ENCODE results near the gene NACA2. TPM values are rescaled to one million over a fixed set of nuclear protein-coding genes. Genes with fewer than 3 reads are reported as not detected.

NACA2 gene
- total and polyA plus RNA-seq, 2 of the 8 experiments (the other 6 are each of a cell fraction or from before 2014, with no cell fraction given) = not detected

- H3K4me2 ChIP-seq (ENCODE audit: insufficient read depth in 1 of 2, low read depth in 2 of 2, low read length in 2 of 2) = no peak overlapping the region
- H3K23me2 ChIP-seq (ENCODE audit: low read depth, low read length) = no peaks in the 10 kb centered on the region
- no peak overlapping the region for H2BK15ac ChIP-seq (ENCODE audit: low read length)
- H2BK20ac ChIP-seq (ENCODE audit: low read length) = no peak overlapping the region
- H3K9ac ChIP-seq (replicated peaks in 1 of 4; ENCODE audit: extremely low read depth in 1 of 4, low read depth in 3 of 4, low read length in 3 of 4) = no peak overlapping the region
- ChIA-PET CTCF (ENCODE audit: partially characterized antibody) (interaction anchor here (0.6 to 1.7 kb wide), 31 partner anchors 9 to 1050 kb away, joined by 3 to 18 read pairs (median 4); no protein-coding TSS in a partner anchor), POLR2A (ENCODE audit: partially characterized antibody) (interaction anchor here (0.6 kb wide), 2 partner anchors 201 to 468 kb away, joined by 3 read pairs; no protein-coding TSS in a partner anchor)
- no peak overlapping the region for H3K4me3 ChIP-seq (ENCODE audit: extremely low read depth in 1 of 4, insufficient read depth in 2 of 4, low read depth in 3 of 4, low read length in 4 of 4)
- H3K18ac ChIP-seq (ENCODE audit: extremely low read depth, low read length) = no peak overlapping the region
- H3K27me3 ChIP-seq (replicated peaks in 1 of 4; ENCODE audit: control insufficient read depth in 3 of 4, extremely low read depth in 1 of 4, insufficient read depth in 3 of 4, low read length in 3 of 4) = no peaks in the 10 kb centered on the region
- no peak overlapping the region for H3K27ac ChIP-seq (ENCODE audit: low read depth, low read length)
- H3K14ac ChIP-seq (ENCODE audit: insufficient read length) = no peak overlapping the region
- no peak overlapping the region for H2BK12ac ChIP-seq (ENCODE audit: low read depth, low read length)
- DNase-seq (ENCODE audit: low read depth in 1 of 2, low spot score in 2 of 2) (peak in 1 of 2 experiments; percentile 66), FAIRE-seq (peak; percentile 91)
- H3K9me3 ChIP-seq (ENCODE audit: insufficient read depth in 2 of 2, low read depth in 1 of 2, low read length in 1 of 2) = no peaks in the 10 kb centered on the region
- H3K4me1 ChIP-seq (replicated peaks in 1 of 4; ENCODE audit: control insufficient read depth in 3 of 4, insufficient read depth in 4 of 4, low read length in 3 of 4) = no peaks in the 10 kb centered on the region
- H2AFZ ChIP-seq (ENCODE audit: low read length) = peak overlapping the region; percentile 87; the same call in 1 of the 2 replicates
- H3K23ac ChIP-seq (ENCODE audit: insufficient read length) = no peak overlapping the region
- WGBS, 2 experiments (ENCODE audit: extremely low coverage in 1 of 2, insufficient coverage in 1 of 2, insufficient read length in 1 of 2, insufficient replicate concordance in 2 of 2, low coverage in 1 of 2, low lambda C conversion rate in 2 of 2, missing lambda C conversion rate in 1 of 2) = 14% methylated on average over 3 of the region's 3 CpGs; no CpG with 5 or more reads in 1 of the 2 experiments
- no peaks in the 10 kb centered on the region for H4K20me1 ChIP-seq (replicated peaks in 1 of 2; ENCODE audit: control insufficient read depth in 1 of 2, insufficient read depth in 2 of 2, low read length in 2 of 2)
- no peak overlapping the region for H4K5ac ChIP-seq (ENCODE audit: insufficient read length, low read depth, low read length)
- TF ChIP-seq ZNF274 (IDR thresholded peaks at IDR 0.05; ENCODE audit: borderline replicate concordance, extremely low read depth, low read length) (no peak), RAD21 (IDR thresholded peaks at IDR 0.05 in 1 of 2, conservative IDR thresholded peaks at IDR 0.05 in 1 of 2; ENCODE audit: low read depth in 2 of 2, low read length in 2 of 2) (peak; percentile 95 to 97), CTCF (IDR thresholded peaks at IDR 0.05; ENCODE audit: control extremely low read depth in 1 of 3, insufficient read depth in 1 of 3, low read depth in 1 of 3, low read length in 3 of 3) (peak in 2 of 3 experiments; percentile 66 to 83; a peak in 3 of 4 replicates)
- no peak overlapping the region for H4K91ac ChIP-seq (replicated peaks; ENCODE audit: insufficient read length, low read length)
- no peak overlapping the region for H3K4ac ChIP-seq (replicated peaks; ENCODE audit: insufficient read length, low read depth, low read length)
- no peaks in the 10 kb centered on the region for H3K79me2 ChIP-seq (ENCODE audit: control insufficient read depth in 1 of 2, insufficient read depth in 2 of 2, low read length in 2 of 2)
- no peaks in the 10 kb centered on the region for H3K79me1 ChIP-seq (ENCODE audit: low read depth, low read length)
- H2BK120ac ChIP-seq (replicated peaks; ENCODE audit: low read depth, low read length) = no peak overlapping the region
- H4K8ac ChIP-seq (ENCODE audit: extremely low read depth, insufficient read depth, low read length) = no peak overlapping the region
- no peak overlapping the region for H2AK5ac ChIP-seq (ENCODE audit: low read depth, low read length)
- no peaks in the 10 kb centered on the region for H3K36me3 ChIP-seq (ENCODE audit: control insufficient read depth in 2 of 4, insufficient read depth in 4 of 4, low read length in 3 of 4)
- H3K56ac ChIP-seq (replicated peaks; ENCODE audit: insufficient read length, low read depth, low read length) = no peak overlapping the region
- H2BK5ac ChIP-seq (ENCODE audit: low read depth, low read length) = no peak overlapping the region
Observed at GRCh38 chr17:61635913-61636432, 45.0 kb upstream of the NACA2 start.
